ENCODE results near the gene RAB9A. TPM values are rescaled to one million over a fixed set of nuclear protein-coding genes. Genes with fewer than 3 reads are reported as not detected.

Gene RAB9A
- total and polyA plus RNA-seq, 2 of the 8 experiments (the other 6 are each of a cell fraction or from before 2014, with no cell fraction given), result 21.8 to 34.0 TPM

- TF ChIP-seq CHD7 (IDR thresholded peaks at IDR 0.05; ENCODE audit: insufficient replicate concordance, low read length) (no peak), SP1 (IDR thresholded peaks at IDR 0.05; ENCODE audit: low read depth, low read length) (no peak), MAFK (IDR thresholded peaks at IDR 0.05; ENCODE audit: low read depth, low read length) (no peak), FOSL1 (IDR thresholded peaks at IDR 0.05; ENCODE audit: insufficient read depth, low read depth, low read length) (no peak)
Measured at GRCh38 chrX:13670197-13670596, 18.7 kb upstream of the RAB9A start (continued).

Data from H1 (cell line).